GM21737 (cell line): ENCODE measurements around the gene TNNC2.
"Not testable (repeated sequence)": the region's sequence is repeated elsewhere in the genome, so short reads cannot be mapped to it uniquely, and the experiment has no call there.

Experiments used
- ATAC-seq: cut with Tn5 transposase; IDR thresholded peaks from one replicate; pipeline ENCODE4 v1.9.1; 2021; ENCODE audit warnings: mild to moderate bottlenecking, moderate library complexity; ENCODE audit not compliant: unreplicated experiment

TNNC2 gene

GRCh38 chr20:45848969-45849582 is 22.0 kb upstream of the TNNC2 start:
- no peak for ATAC-seq

DNA sequence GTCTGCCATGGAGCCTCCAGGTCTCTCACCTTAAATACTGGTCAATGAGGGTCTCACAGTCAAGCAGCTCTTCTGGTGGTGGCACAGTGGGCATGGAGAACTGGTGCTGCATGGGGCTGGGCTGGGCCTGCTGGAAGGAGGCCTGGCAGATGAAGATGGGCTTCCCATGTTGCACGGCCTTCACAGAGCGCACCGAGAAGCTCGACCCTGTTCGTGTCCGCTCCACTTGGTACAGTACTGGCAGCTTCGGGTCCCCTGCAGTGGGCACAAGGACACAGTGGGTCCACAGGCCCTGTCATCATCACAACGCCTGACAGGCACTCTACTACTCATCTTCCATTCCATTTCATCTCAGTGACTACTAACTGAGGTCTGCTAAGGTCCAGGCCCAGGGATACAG is 21.3 kb upstream of the TNNC2 start:
- no peak for ATAC-seq

DNA sequence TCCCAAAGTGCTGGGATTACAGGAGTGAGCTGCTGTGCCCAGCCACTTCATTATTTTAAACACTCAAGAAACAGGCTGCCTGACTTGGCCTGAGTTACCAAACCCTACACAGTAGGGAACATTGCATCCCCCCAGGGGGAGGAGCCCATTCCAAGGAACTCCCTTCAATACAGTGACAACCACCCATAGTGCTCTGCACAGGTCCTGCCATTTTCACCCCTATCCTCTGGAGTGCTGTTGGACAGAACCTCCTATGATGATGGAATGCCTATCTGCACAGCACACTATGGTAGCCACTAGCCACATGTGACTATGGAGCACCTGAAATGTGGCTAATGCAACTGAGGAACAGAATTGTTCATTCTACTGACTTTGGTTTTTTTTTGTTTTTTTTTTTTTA is 18.3 kb upstream of the TNNC2 start:
- no peak for ATAC-seq

DNA sequence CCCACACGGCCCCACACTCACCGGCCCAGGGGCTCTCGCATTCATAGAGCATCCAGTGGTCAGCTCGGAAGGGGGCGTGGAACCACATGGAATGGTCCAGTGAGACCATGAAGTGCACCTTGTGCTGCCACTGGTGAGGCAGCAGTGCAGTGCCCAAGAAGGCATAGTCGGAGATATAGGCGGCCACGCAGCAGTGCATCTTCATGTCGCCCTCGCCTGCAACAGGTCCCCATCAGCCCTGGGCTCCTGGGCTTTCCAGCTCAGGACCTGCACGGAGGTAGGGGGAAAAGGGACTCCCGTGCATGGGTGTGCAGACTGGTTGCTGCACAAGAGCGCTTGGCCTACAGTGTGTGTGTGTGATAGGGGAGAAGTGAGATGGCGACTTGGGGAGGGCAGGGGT is 16.4 kb upstream of the TNNC2 start:
- ATAC-seq = no peak

- ATAC-seq = peak; percentile 71
These were observed 15.2 kb upstream of the TNNC2 start for GRCh38 chr20:45842169-45842812.

DNA sequence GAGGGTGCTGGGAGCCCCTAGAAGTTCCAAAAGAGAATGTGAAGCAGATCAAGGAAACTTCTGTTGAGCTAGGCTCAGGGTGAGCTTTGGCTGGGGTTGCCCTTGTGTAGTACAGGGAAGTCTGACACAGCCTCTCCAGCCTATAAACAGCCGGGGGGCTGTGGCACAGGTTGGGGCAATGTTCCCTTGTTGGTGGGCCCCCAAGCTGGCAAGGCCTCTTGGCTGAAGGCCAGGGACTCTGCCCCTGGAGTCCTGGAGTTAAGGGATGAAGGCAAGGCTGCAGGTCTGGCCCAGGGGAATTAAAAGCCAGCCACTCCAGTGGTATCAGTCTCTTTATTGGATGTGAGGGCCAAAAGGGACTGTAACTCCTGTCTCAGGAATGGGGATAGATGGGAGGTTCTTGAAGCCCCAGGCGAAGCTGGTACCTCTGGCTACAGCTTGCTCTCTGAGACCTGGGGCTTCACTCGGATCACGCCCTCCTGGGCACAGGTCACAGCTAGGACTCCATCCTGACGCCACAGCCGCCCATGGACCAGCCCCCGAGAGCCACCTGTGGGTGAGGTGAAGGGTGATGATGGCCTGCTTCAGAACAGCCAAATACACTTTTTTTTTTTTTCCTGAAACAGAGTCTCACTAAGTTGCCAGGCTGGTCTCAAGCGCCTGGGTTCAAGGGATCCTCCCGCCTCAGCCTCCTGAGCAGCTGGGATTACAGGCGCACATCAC is 14.5 kb upstream of the TNNC2 start:
- no peak for ATAC-seq

DNA sequence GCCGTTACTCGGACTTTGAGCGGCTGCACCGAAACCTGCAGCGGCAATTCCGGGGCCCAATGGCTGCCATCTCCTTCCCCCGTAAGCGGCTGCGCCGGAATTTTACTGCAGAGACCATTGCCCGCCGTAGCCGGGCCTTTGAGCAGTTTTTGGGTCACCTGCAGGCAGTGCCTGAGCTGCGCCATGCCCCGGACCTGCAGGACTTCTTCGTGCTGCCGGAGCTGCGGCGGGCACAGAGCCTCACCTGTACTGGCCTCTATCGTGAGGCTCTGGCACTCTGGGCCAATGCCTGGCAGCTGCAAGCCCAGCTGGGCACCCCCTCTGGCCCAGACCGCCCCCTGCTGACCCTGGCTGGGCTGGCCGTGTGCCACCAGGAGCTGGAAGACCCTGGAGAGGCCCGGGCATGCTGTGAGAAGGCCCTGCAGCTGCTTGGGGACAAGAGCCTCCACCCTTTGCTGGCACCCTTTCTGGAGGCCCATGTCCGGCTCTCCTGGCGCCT is 13.6 kb upstream of the TNNC2 start:
- ATAC-seq = no peak

GRCh38 chr20:45836841-45837240 is 9.7 kb upstream of the TNNC2 start:
- no peak for ATAC-seq

- ATAC-seq = no peak
These were observed 8.7 kb upstream of the TNNC2 start for GRCh38 chr20:45835825-45836224.

DNA sequence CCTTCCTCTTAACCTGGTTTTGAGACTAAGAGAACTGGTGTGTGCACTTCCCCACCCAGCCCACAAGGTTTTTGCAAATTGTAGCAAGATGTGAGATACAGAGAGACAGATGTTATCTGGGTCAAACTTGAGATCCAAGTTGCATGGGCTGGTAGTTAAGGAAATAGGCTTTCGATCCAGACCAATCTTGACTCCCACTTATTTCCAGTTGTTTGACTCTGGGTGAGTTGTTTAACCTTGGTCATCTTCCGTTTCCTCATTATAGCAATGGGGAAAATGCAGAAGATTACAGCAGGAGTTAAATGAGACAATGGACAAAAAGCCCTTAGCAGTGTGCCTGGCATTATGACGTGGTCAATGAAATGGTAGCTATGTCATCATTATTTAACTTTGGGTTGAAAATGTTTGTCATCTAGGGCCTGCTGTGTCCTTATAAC is 8.2 kb upstream of the TNNC2 start:
- no peak for ATAC-seq

DNA sequence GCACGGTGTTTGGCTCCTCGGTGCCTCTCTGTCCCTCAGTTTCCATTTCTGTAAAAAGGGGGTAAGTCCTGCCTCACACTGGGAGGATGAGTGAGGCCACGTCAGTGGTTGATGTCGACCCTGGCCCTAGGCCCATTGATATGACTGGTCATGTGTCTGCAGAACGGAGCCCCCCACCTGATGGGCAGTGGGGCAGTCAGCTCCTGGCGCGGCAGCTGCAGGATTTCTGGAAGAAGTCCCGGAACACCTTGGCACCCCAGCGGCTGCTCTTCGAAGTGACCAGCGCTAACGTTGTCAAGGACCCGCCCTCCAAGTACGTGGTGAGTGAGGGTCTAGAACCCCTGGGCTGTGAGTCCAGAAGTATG is 7.7 kb upstream of the TNNC2 start:
- no peak for ATAC-seq

GRCh38 chr20:45833883-45834796 is 7.0 kb upstream of the TNNC2 start:
- ATAC-seq = no peak

GRCh38 chr20:45833030-45833882 is 6.1 kb upstream of the TNNC2 start, which contains the start of gene SNX21:
Gene SNX21 (plus strand): TSS chr20:45833799. CDS start chr20:45833920, 121 bp downstream.
- ATAC-seq = no peak

DNA sequence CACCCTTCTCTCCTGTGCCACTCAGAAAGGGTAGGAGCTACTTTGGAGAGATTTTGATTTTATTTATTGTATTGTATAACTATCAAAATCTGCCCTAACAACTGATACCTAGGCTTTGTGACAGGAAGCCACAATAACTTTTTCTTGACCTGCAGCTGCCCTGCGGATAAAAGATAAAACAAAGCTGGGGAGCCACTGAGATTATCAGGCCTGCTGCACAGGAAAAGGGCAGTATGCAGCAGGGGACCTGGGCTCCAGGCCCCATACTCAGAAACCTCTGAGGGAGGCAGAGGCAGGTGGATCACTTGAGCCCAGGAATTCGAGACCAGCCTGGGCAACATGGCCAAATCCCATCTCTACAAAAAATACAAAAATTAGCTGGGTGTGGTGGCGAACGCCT is 5.5 kb upstream of the TNNC2 start:
- ATAC-seq = no peak

DNA sequence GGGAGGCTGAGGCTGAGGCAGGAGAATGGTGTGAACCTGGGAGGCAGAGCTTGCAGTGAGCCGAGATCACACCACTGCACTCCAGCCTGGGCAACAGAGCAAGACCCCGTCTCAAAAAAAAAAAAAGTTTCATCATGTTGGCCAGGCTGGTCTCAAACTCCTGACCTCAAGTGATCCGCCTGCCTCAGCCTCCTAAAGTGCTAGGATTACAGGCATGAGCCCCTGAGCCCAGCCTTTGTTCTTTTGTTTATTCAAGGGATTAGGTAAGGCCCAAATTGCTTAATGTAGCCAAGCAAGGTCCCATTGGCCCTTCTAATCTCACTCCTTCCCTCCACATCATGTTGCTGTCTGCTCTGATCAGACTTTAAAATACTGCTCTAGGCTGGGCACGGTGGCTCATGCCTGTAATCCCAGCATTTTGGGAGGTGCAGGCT is 2.6 kb upstream of the TNNC2 start:
- not testable (repeated sequence) for ATAC-seq

- ATAC-seq = no peak
These were observed 1.5 kb upstream of the TNNC2 start for GRCh38 chr20:45828589-45828988.

DNA sequence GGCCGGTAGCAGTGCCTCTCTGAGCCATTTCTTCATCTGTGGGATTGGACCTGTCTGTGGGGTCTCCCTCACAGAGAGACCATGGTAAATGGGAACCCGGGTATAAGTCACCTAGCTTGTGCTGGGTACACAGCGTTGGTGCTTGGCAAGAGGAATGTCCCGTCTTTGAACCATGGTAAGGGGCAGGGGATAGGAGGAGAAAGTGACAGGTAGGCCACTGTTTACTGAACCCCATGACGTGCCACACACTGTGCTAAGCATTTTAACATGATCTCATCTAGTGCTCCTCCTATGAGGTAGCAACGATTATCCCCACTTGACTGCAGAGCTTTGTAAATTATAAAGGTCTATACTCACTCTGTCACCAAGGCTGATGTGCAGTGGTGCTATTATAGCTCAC is 600 bp upstream of the TNNC2 start:
- no peak for ATAC-seq

- no peak for ATAC-seq
These were observed 612 bp downstream of the TNNC2 start for GRCh38 chr20:45826381-45827019.
